Sigmoid colon (tissue), 4 donors: Measurements from ENCODE around the gene OOSP3.

Experiments used
- POLR2A ChIP-seq, 2 donors: fragments of 450-650 bp; IDR thresholded peaks; one replicate each; pipeline ENCODE4 v1.6.1; 2016; ENCODE audit warnings: antibody characterized with exemption in 2 of 2, mild to moderate bottlenecking in 2 of 2, moderate library complexity in 2 of 2
- POLR2AphosphoS5 ChIP-seq, 4 donors: sonication (generic); formaldehyde crosslinking; IDR thresholded peaks; one replicate each; pipeline ENCODE4 v1.6.1; 2017; ENCODE audit warnings: antibody characterized with exemption in 4 of 4
- TF ChIP-seq, protein P1 (sequence below), 4 experiments: fragments of 450-650 bp in 3 of 4; fragments of 200-600 bp in 1 of 4; IDR thresholded peaks; one replicate each; pipeline ENCODE4 v1.5.1; 2016 to 2019; ENCODE audit warnings: antibody characterized with exemption in 4 of 4, mild to moderate bottlenecking in 3 of 4, moderate library complexity in 2 of 4

DNA sequence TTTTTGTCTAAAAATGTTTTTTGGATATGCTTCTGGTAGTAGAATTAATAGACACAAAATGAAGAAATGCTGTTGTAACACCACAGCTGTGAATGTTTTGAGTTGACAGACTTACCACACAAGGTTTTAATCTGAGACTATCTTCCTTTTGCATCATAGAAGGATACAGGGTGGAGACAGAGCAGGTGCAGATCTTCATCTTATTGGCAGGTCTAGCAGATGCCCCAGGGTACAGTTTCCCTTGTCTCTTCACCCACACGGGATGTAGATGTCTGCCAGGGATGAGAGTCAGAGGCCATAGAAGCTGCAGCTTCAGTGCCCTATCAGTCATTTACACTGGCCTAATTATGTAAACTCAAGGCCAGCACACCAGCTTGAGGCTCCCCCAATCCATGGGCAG, 985 bp downstream of the OOSP3 start:
- no peak for TF ChIP-seq POLR2A (IDR thresholded peaks at IDR 0.05)
- TF ChIP-seq, protein P1, sequence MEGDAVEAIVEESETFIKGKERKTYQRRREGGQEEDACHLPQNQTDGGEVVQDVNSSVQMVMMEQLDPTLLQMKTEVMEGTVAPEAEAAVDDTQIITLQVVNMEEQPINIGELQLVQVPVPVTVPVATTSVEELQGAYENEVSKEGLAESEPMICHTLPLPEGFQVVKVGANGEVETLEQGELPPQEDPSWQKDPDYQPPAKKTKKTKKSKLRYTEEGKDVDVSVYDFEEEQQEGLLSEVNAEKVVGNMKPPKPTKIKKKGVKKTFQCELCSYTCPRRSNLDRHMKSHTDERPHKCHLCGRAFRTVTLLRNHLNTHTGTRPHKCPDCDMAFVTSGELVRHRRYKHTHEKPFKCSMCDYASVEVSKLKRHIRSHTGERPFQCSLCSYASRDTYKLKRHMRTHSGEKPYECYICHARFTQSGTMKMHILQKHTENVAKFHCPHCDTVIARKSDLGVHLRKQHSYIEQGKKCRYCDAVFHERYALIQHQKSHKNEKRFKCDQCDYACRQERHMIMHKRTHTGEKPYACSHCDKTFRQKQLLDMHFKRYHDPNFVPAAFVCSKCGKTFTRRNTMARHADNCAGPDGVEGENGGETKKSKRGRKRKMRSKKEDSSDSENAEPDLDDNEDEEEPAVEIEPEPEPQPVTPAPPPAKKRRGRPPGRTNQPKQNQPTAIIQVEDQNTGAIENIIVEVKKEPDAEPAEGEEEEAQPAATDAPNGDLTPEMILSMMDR (IDR thresholded peaks at IDR 0.05): no peak
- no peak for TF ChIP-seq POLR2AphosphoS5 (IDR thresholded peaks at IDR 0.05)
